PC-3 (cell line): Measurements from ENCODE around the gene SLC25A29. TPM values are rescaled to one million over a fixed set of nuclear protein-coding genes. Genes with fewer than 3 reads are reported as not detected.

Experiments used
- ATAC-seq: fragments of 200-7000 bp; cut with Tn5 transposase; 2 replicates; pipeline ENCODE4 v1.9.1; 2020; ENCODE audit warnings: mild to moderate bottlenecking, moderate library complexity
- BruUV-seq: library from RNA; stranded (reverse); fragments of 400-500 nt; replicated peaks from 2 replicates; lab custom pipeline; 2021; lab: Mats Ljungman, UMichigan
- CTCF ChIA-PET: fragments of 300-600 bp; sonication (Branson Sonifier 250); formaldehyde crosslinking; loops from one replicate; lab custom pipeline; 2022; ENCODE audit warnings: antibody characterized with exemption; lab: Charles Lee
- POLR2A ChIA-PET: fragments of 300-600 bp; sonication (Branson Sonifier 250); formaldehyde crosslinking; loops from one replicate; lab custom pipeline; 2022; ENCODE audit warnings: antibody characterized with exemption; ENCODE audit not compliant: unreplicated experiment; lab: Charles Lee
- DNase-seq: peaks from one replicate; pipeline ENCODE4 v3.0.0-alpha.2; 2015
- H2AFZ ChIP-seq: fragments of 300-600 bp; sonication (generic); 2 replicates; pipeline ENCODE4 v1.6.0; 2016; ENCODE audit warnings: antibody characterized with exemption, low read length
- H3F3A ChIP-seq: fragments of 300-600 bp; sonication (generic); one replicate; pipeline ENCODE4 v1.6.0; 2017; ENCODE audit warnings: antibody characterized with exemption, low read length, control low read depth, mild to moderate bottlenecking; ENCODE audit not compliant: unreplicated experiment
- H3K27ac ChIP-seq: fragments of 300-600 bp; sonication (generic); 2 replicates; pipeline ENCODE4 v1.5.1; 2016; ENCODE audit warnings: mild to moderate bottlenecking, low read length
- H3K27me3 ChIP-seq: fragments of 300-600 bp; sonication (generic); 2 replicates; pipeline ENCODE4 v1.6.1; 2016; ENCODE audit warnings: low read length, mixed read lengths
- H3K36me3 ChIP-seq: fragments of 300-600 bp; sonication (generic); 2 replicates; pipeline ENCODE4 v1.6.1; 2016; ENCODE audit warnings: low read depth, mixed run types, low read length, mixed read lengths
- H3K4me1 ChIP-seq: fragments of 300-600 bp; sonication (generic); 2 replicates; pipeline ENCODE4 v1.5.1; 2016; ENCODE audit warnings: low read length; ENCODE audit not compliant: insufficient read depth
- H3K4me2 ChIP-seq: fragments of 300-600 bp; sonication (generic); 2 replicates; pipeline ENCODE4 v1.6.0; 2016; ENCODE audit warnings: low read length
- H3K4me3 ChIP-seq: fragments of 300-600 bp; sonication (generic); 2 replicates; pipeline ENCODE4 v1.5.1; 2016; ENCODE audit warnings: mild to moderate bottlenecking, low read length, mixed read lengths
- H3K79me2 ChIP-seq: fragments of 300-600 bp; sonication (generic); 2 replicates; pipeline ENCODE4 v1.6.1; 2017; ENCODE audit warnings: low read length, mixed read lengths
- H3K9ac ChIP-seq: fragments of 300-600 bp; sonication (generic); 2 replicates; pipeline ENCODE4 v1.6.0; 2016; ENCODE audit warnings: mild to moderate bottlenecking, low read length
- H3K9me2 ChIP-seq: fragments of 300-600 bp; sonication (generic); replicated peaks from 2 replicates; pipeline ENCODE4 v1.6.1; 2016; ENCODE audit warnings: mixed run types, low read length, mixed read lengths
- H3K9me3 ChIP-seq: fragments of 300-600 bp; sonication (generic); 2 replicates; pipeline ENCODE4 v1.6.1; 2016; ENCODE audit warnings: low read length, mixed read lengths
- H4K20me1 ChIP-seq: fragments of 300-600 bp; sonication (generic); 2 replicates; pipeline ENCODE4 v1.6.1; 2016; ENCODE audit warnings: low read length, mixed read lengths
- EZH2 ChIP-seq: fragments of 300-600 bp; sonication (generic); IDR thresholded peaks from one replicate; pipeline ENCODE4 v1.6.1; 2017; ENCODE audit warnings: antibody characterized with exemption, mild to moderate bottlenecking, low read length; ENCODE audit not compliant: unreplicated experiment
- EZH2phosphoT487 ChIP-seq: fragments of 300-600 bp; sonication (generic); IDR thresholded peaks from 2 replicates; pipeline ENCODE4 v1.6.1; 2018; ENCODE audit warnings: mild to moderate bottlenecking, antibody characterized with exemption, low read length, borderline replicate concordance
- intact Hi-C: fragments of 100-400 bp; cut with micrococcal nuclease; formaldehyde crosslinking; loops from 2 replicates; pipeline ENCODE4 v1.9.0; 2023
- total RNA-seq: library from RNA; depleted of rRNA; stranded (reverse); fragments of >200 nt; gene quantifications from 2 replicates; pipeline ENCODE4 v1.2.3, GENCODE V29; 2014
- TF ChIP-seq, protein P1 (sequence below): fragments of 300-600 bp; sonication (generic); conservative IDR thresholded peaks from 2 replicates; pipeline ENCODE4 v1.5.1; 2017; ENCODE audit warnings: antibody characterized with exemption, low read depth, mild to moderate bottlenecking, low read length

SLC25A29 gene
- total RNA-seq, 1 experiment from 2014 or later = 53.9 TPM

- ATAC-seq (no peak), DNase-seq (no peak)
- Histone ChIP-seq H4K20me1 (peaks cover 80% of the 10 kb centered on the region), H3K79me2 (peaks cover 99% of the 10 kb centered on the region), H3K27me3 (no peaks in the 10 kb centered on the region), H3K4me3 (no peak overlapping the region), H3K4me1 (peaks cover 7% of the 10 kb centered on the region; the same call in 1 of the 2 replicates), H3K9ac (no peak overlapping the region), H3K27ac (no peak overlapping the region), H3K4me2 (no peak overlapping the region), H3F3A (no peaks in the 10 kb centered on the region), H2AFZ (no peak overlapping the region), H3K36me3 (0 out of 2 replicates have a peak, but pooled peaks cover 2% of the 10 kb centered on the region), H3K9me2 (no peaks in the 10 kb centered on the region), H3K9me3 (no peaks in the 10 kb centered on the region)
- POLR2A ChIA-PET = no interaction called here
- intact Hi-C loops = no loop called here
- BruUV-seq = no TSS peak
- CTCF ChIA-PET = no interaction called here
- TF ChIP-seq EZH2 (no peak), EZH2phosphoT487 (no peak)
- TF ChIP-seq, protein P1, sequence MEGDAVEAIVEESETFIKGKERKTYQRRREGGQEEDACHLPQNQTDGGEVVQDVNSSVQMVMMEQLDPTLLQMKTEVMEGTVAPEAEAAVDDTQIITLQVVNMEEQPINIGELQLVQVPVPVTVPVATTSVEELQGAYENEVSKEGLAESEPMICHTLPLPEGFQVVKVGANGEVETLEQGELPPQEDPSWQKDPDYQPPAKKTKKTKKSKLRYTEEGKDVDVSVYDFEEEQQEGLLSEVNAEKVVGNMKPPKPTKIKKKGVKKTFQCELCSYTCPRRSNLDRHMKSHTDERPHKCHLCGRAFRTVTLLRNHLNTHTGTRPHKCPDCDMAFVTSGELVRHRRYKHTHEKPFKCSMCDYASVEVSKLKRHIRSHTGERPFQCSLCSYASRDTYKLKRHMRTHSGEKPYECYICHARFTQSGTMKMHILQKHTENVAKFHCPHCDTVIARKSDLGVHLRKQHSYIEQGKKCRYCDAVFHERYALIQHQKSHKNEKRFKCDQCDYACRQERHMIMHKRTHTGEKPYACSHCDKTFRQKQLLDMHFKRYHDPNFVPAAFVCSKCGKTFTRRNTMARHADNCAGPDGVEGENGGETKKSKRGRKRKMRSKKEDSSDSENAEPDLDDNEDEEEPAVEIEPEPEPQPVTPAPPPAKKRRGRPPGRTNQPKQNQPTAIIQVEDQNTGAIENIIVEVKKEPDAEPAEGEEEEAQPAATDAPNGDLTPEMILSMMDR = no peak
Measured at GRCh38 chr14:100250732-100251465, 55.3 kb downstream of the SLC25A29 start.

DNA sequence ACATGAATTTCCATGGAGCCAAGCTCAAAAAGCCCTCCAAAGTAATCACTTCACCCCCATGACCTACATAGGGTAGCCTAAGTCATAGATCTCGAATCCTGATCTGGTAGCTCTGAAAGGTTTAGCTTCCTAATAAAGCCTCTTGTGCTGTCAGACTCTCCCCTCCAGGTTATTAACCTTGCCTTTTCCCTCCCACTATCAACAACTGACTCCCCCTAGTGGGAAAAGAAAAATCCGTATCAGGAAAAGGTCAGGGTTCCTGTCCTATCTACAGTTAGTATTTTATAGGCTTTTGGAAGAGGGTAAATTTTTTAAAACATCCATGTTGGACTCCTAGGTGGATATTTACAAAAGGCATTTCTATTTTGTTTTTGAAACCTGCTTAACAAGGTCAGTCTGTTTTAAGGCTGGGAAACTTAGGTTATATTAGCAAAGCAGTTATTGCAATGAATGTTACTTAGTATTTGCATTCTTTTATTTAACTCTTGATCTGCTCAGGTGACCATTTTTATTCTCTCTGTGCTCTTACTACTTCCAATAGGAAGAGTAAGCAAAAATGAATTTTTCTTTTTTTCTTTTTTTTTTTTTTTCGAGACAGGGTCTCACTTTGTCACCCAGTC lies 59.3 kb downstream of the SLC25A29 start:
- ChIA-PET POLR2A (no interaction called here), CTCF (interaction anchor here (0.5 to 0.7 kb wide), 5 partner anchors 11 to 266 kb away, joined by 3 to 4 read pairs (median 4); no protein-coding TSS in a partner anchor)
- no TSS peak for BruUV-seq
- Histone ChIP-seq H3K79me2 (peaks cover 100% of the 10 kb centered on the region), H3K9me3 (no peaks in the 10 kb centered on the region), H3K4me2 (peak overlapping the region; percentile 25), H4K20me1 (peaks cover 67% of the 10 kb centered on the region), H3K9me2 (no peaks in the 10 kb centered on the region), H3K36me3 (0 out of 2 replicates have a peak, but pooled peaks cover 2% of the 10 kb centered on the region), H3K4me1 (peaks cover 21% of the 10 kb centered on the region; the same call in 1 of the 2 replicates), H2AFZ (no peak overlapping the region), H3K27ac (no peak overlapping the region), H3K4me3 (no peak overlapping the region), H3K9ac (no peak overlapping the region), H3F3A (no peaks in the 10 kb centered on the region), H3K27me3 (no peaks in the 10 kb centered on the region)
- peak; percentile 80 for DNase-seq
- intact Hi-C loops = no loop called here
- peak; percentile 82 for ATAC-seq
- TF ChIP-seq, protein P1 = peak; percentile 80
- TF ChIP-seq EZH2phosphoT487 (no peak), EZH2 (no peak)
